HepG2 (cell line): Measurements from ENCODE around the gene ISCA2. TPM values are rescaled to one million over a fixed set of nuclear protein-coding genes. Genes with fewer than 3 reads are reported as not detected.

Source experiments
- ATAC-seq: fragments of 200-7000 bp; cut with Tn5 transposase; 3 replicates; pipeline ENCODE4 v1.9.1; 2020; ENCODE audit warnings: mild to moderate bottlenecking, moderate library complexity
- BruUV-seq: library from RNA; stranded (reverse); fragments of 400-500 nt; replicated peaks from 2 replicates; lab custom pipeline; 2021; lab: Mats Ljungman, UMichigan
- CTCF ChIA-PET: fragments of 300-600 bp; formaldehyde crosslinking; extraction: SDS; loops from one replicate; lab custom pipeline; 2021; ENCODE audit warnings: low total read pairs, inconsistent platforms, low intra/inter-chr PET ratio; lab: Yijun Ruan, JAX
- POLR2A ChIA-PET: fragments of 350-600 bp; sonication (Branson Sonifier 250); formaldehyde crosslinking; loops from one replicate; lab custom pipeline; 2020; ENCODE audit warnings: antibody characterized with exemption, inconsistent platforms; lab: Yijun Ruan, JAX
- DNase-seq: peaks from one replicate; pipeline ENCODE4 v3.0.0-alpha.2; 2015; ENCODE audit warnings: low spot score
- FAIRE-seq: peaks from 3 replicates; lab custom pipeline; 2011; peaks lifted over from hg19 to GRCh38; lab: Jason Lieb, UNC
- H2AFZ ChIP-seq: one replicate; pipeline ENCODE4 v1.6.1; 2011; ENCODE audit warnings: low read length, inconsistent platforms
- H3K27ac ChIP-seq: fragments of 300-600 bp; 3 replicates; pipeline ENCODE4 v1.8.0; 2011; ENCODE audit warnings: mixed run types, mild to moderate bottlenecking, mixed read lengths, low read length, inconsistent platforms; ENCODE audit not compliant: insufficient read depth; ENCODE audit errors: extremely low read length
- H3K27me3 ChIP-seq, 2 experiments: fragments of 200-600 bp in 1 of 2; 2 replicates in 1 of 2; 3 replicates in 1 of 2; pipeline versions ENCODE4 v1.6.0 to v1.8.0; 2011; ENCODE audit warnings: low read length in 2 of 2, mild to moderate bottlenecking in 2 of 2, moderate library complexity in 2 of 2, inconsistent platforms in 1 of 2; ENCODE audit not compliant: insufficient read depth in 2 of 2, control insufficient read depth in 1 of 2
- H3K36me3 ChIP-seq, 2 experiments: fragments of 200-600 bp in 1 of 2; replicated peaks in 1 of 2; 2 replicates in 1 of 2; 3 replicates in 1 of 2; pipeline versions ENCODE4 v1.5.1 to v1.8.0; 2011; ENCODE audit warnings: low read length in 2 of 2, inconsistent platforms in 1 of 2; ENCODE audit not compliant: insufficient read depth in 2 of 2, control insufficient read depth in 1 of 2
- H3K4me1 ChIP-seq: 2 replicates; pipeline ENCODE4 v1.5.1; 2012; ENCODE audit warnings: low read length, inconsistent platforms; ENCODE audit not compliant: insufficient read depth
- H3K4me2 ChIP-seq: 2 replicates; pipeline ENCODE4 v1.6.0; 2011; ENCODE audit warnings: low read depth, low read length, inconsistent platforms
- H3K4me3 ChIP-seq, 3 experiments: fragments of 200-600 bp in 1 of 3; sonication (generic), shearing (Covaris generic) in 1 of 3; replicated peaks in 1 of 3; 2 replicates each; pipeline ENCODE4 v1.5.1; 2011 to 2016; ENCODE audit warnings: low read length in 3 of 3, inconsistent platforms in 2 of 3, low read depth in 2 of 3, mild to moderate bottlenecking in 2 of 3, control low read depth in 1 of 3, mixed read lengths in 1 of 3; ENCODE audit not compliant: insufficient read depth in 1 of 3
- H3K79me2 ChIP-seq: one replicate; pipeline ENCODE4 v1.6.1; 2011; ENCODE audit warnings: low read length, inconsistent platforms; ENCODE audit not compliant: insufficient read depth
- H3K9ac ChIP-seq: 2 replicates; pipeline ENCODE4 v1.6.0; 2011; ENCODE audit warnings: mild to moderate bottlenecking, low read depth, low read length, inconsistent platforms; ENCODE audit not compliant: insufficient read depth
- H3K9me3 ChIP-seq: 2 replicates; pipeline ENCODE4 v1.5.1; 2012; ENCODE audit warnings: mild to moderate bottlenecking, low read length
- H4K20me1 ChIP-seq: 2 replicates; pipeline ENCODE4 v1.6.0; 2011; ENCODE audit warnings: inconsistent platforms, mild to moderate bottlenecking, low read length, moderate library complexity; ENCODE audit not compliant: insufficient read depth
- BRCA1 ChIP-seq: sonication (generic); formaldehyde crosslinking; IDR thresholded peaks from 2 replicates; pipeline ENCODE4 v1.4.0; 2020; ENCODE audit warnings: missing genetic modification reagents
- LBX2 ChIP-seq: sonication (generic); formaldehyde crosslinking; IDR thresholded peaks from 2 replicates; pipeline ENCODE4 v1.5.0; 2020; ENCODE audit warnings: missing genetic modification reagents, mild to moderate bottlenecking, borderline replicate concordance
- ZBTB34 ChIP-seq: sonication (generic); formaldehyde crosslinking; IDR thresholded peaks from 2 replicates; pipeline ENCODE4 v1.8.0; 2022; ENCODE audit warnings: mild to moderate bottlenecking, missing genetic modification reagents
- ZNF331 ChIP-seq: sonication (generic); formaldehyde crosslinking; IDR thresholded peaks from 2 replicates; pipeline ENCODE4 v1.4.0; 2020; ENCODE audit warnings: missing genetic modification reagents
- ZNF484 ChIP-seq: sonication (generic); formaldehyde crosslinking; IDR thresholded peaks from 2 replicates; pipeline ENCODE4 v1.5.1; 2020; ENCODE audit warnings: mild to moderate bottlenecking, low read depth, missing genetic modification reagents, borderline replicate concordance
- ZNF740 ChIP-seq: sonication (generic); formaldehyde crosslinking; IDR thresholded peaks from 2 replicates; pipeline ENCODE4 v1.4.0; 2020; ENCODE audit warnings: missing genetic modification reagents
- ZNF749 ChIP-seq: sonication (generic); formaldehyde crosslinking; IDR thresholded peaks from 2 replicates; pipeline ENCODE4 v1.8.0; 2022; ENCODE audit warnings: mild to moderate bottlenecking, missing genetic modification reagents, moderate library complexity, borderline replicate concordance
- WGBS: methylation state at CpG from one replicate; pipeline ENCODE4 v1.1.6; 2017; ENCODE audit warnings: low lambda C conversion rate; 5-methylcytosine and 5-hydroxymethylcytosine counted together
- in situ Hi-C: cut with HindIII; loops from 2 replicates; pipeline ENCODE4 v1.10.0; 2017; ENCODE audit warnings: low pct_unique_long_range_greater_than_20kb; ENCODE audit not compliant: extremely low pct_ligation_motif_present
- intact Hi-C: fragments of 100-400 bp; cut with micrococcal nuclease; formaldehyde crosslinking; loops from one replicate; pipeline ENCODE4 v1.10.0; 2022; ENCODE audit not compliant: unreplicated experiment
- polyA plus RNA-seq, 8 experiments: library from polyadenylated mRNA; depleted of rRNA in 3 of 8; stranded (reverse) in 7 of 8; unstranded in 1 of 8; fragments of >200 nt; fragmentation: Illumina TruSeq in 4 of 8; extraction: Trizol in 4 of 8; gene quantifications; 2 replicates each; pipeline versions ENCODE4 v1.2.1 to v1.2.3, GENCODE V29; 2011 to 2016; ENCODE audit warnings: low read depth in 4 of 8, missing spikeins in 1 of 8, mixed read lengths in 1 of 8; ENCODE audit not compliant: insufficient read depth in 1 of 8
- total RNA-seq, 5 experiments: library from RNA; depleted of rRNA; stranded (reverse); fragments of >200 nt; fragmentation: Illumina TruSeq; extraction: Trizol; gene quantifications; 2 replicates each; pipeline ENCODE4 v1.2.3, GENCODE V29; 2016; ENCODE audit warnings: low read depth in 1 of 5
- TF ChIP-seq, protein P1 (sequence below): sonication (generic); formaldehyde crosslinking; IDR thresholded peaks from 2 replicates; pipeline ENCODE4 v1.4.0; 2020; ENCODE audit warnings: missing genetic modification reagents

ISCA2 gene
- total and polyA plus RNA-seq, 2 of the 13 experiments (the other 11 are each of a cell fraction or from before 2014, with no cell fraction given), result 32.1 to 43.4 TPM

DNA sequence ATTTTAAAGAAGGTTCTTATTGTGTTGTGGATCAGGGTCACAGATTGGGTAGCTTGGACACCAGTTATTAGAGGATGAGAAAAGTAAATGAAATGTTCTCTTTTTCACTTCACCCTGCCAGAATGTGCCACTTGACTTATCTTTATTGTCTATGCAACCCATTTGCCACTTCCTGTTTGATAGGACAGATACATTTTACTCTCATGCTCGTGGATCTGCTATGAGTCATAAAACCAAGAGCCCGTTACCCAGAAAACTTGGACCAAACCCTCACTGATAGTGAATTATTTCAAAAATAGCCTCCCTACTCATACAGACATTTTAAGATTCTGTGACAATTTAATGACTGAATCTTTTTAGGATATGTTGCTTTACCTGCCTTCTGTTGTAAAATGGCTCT, 1.8 kb downstream of the ISCA2 start:
- Histone ChIP-seq H3K27ac (no peak overlapping the region), H3K9me3 (no peaks in the 10 kb centered on the region), H3K4me2 (no peak overlapping the region), H3K4me1 (peaks cover 26% of the 10 kb centered on the region), H3K4me3 (no peak overlapping the region), H3K27me3 (no peaks in the 10 kb centered on the region; a peak in 1 of 5 replicates), H3K9ac (no peak overlapping the region)
- intact Hi-C loops, result no loop called here
- 98% methylated on average over 2 of the region's 2 CpGs for WGBS
- no peak for DNase-seq
- no peak for FAIRE-seq
- BruUV-seq, result no TSS peak
- TF ChIP-seq ZBTB34 (no peak), ZNF331 (no peak), BRCA1 (CRISPR knock-in tag) (no peak), ZNF740 (CRISPR knock-in tag) (no peak), LBX2 (CRISPR knock-in tag) (no peak), ZNF484 (no peak), ZNF749 (no peak)
- TF ChIP-seq, protein P1, sequence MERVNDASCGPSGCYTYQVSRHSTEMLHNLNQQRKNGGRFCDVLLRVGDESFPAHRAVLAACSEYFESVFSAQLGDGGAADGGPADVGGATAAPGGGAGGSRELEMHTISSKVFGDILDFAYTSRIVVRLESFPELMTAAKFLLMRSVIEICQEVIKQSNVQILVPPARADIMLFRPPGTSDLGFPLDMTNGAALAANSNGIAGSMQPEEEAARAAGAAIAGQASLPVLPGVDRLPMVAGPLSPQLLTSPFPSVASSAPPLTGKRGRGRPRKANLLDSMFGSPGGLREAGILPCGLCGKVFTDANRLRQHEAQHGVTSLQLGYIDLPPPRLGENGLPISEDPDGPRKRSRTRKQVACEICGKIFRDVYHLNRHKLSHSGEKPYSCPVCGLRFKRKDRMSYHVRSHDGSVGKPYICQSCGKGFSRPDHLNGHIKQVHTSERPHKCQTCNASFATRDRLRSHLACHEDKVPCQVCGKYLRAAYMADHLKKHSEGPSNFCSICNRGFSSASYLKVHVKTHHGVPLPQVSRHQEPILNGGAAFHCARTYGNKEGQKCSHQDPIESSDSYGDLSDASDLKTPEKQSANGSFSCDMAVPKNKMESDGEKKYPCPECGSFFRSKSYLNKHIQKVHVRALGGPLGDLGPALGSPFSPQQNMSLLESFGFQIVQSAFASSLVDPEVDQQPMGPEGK (CRISPR knock-in tag), result no peak
- TF ChIP-seq, all 625 proteins: peak for 0
- ChIA-PET CTCF (no interaction called here), POLR2A (no interaction called here)
- Histone ChIP-seq H3K36me3 (no peaks in the 10 kb centered on the region; a peak in 1 of 5 replicates), H4K20me1 (peaks cover 6% of the 10 kb centered on the region; the same call in 1 of the 2 replicates), H3K79me2 (peaks cover 28% of the 10 kb centered on the region), H2AFZ (no peak overlapping the region)
- in situ Hi-C loops, result no loop called here
- no peak for ATAC-seq
